A549 treated with GW870086 at 1 μM for 4 hours (cell line): ENCODE data around the gene ZNF644. TPM values are rescaled to one million over a fixed set of nuclear protein-coding genes. Genes with fewer than 3 reads are reported as not detected.

Experiments
- total RNA-seq: library from RNA; stranded (reverse); fragments of 200-300 nt; extraction: Qiagen RNA extraction; gene quantifications from 5 replicates; pipeline ENCODE4 v1.2.3, GENCODE V29; 2022; ENCODE audit warnings: low read depth

ZNF644 gene
- total RNA-seq, result 12.6 to 20.0 TPM (median 16.8 TPM) in 5 replicates

DNA sequence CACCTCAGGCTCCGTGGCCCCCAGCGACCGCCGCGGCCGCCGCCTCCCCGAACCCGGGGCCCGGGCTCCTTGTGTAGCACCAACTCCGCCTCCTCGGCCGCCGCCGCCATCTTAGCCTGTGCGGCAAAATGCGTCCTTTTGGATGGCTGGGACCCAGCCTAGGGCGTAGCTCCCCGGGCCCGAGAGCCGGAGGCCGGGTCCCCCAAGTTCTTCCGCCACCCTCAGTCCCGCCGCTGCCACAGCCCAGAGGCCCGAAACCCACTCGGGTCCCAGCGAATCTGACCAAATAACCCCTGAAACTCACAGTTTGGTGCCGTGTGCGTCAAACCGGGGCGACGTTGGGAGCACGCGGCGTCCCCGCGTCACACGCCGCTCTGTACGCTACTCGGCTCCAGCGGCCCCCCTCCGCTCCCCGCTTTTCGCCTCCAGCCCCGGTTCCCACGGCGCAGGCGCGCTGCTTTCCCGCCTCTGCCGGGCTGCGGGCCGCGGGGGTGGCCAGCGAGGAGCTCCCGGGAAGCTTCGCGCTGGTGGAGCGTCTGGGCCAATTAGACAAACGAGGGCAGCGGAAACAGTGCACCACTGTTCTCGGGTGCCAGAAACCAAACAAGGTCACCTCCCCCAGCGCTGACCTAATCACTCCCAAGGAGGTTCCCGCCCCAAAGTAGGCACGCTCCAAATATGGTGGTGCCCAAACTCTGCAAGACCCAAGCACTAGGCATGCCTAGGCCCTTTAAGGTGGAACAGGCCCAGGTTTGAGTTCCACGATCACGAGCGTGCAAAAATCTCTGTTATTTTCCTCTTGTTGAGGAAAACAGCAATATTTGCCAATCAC lies at the start of gene ZNF644:
Gene ZNF644 (minus strand): TSS at position 350 of the 832 bp plus-strand sequence. CDS start 39,682 bp downstream, outside the sequence.

